GM10248 (cell line): ENCODE measurements around the gene PCNX2.

Source experiments
- CTCF ChIA-PET: fragments of 300-600 bp; sonication (Branson Sonifier 250); formaldehyde crosslinking; extraction: SDS; loops from one replicate; lab custom pipeline; 2021; ENCODE audit warnings: antibody characterized with exemption; lab: Yijun Ruan, JAX
- POLR2A ChIA-PET: fragments of 350-650 bp; sonication (Branson Sonifier 250); formaldehyde crosslinking; extraction: SDS; loops from one replicate; lab custom pipeline; 2020; ENCODE audit warnings: antibody characterized with exemption; lab: Yijun Ruan, JAX
- DNase-seq: peaks from one replicate; pipeline ENCODE4 v3.0.0; 2012; ENCODE audit errors: extremely low spot score
- TF ChIP-seq, protein P1 (sequence below): IDR thresholded peaks from 2 replicates; pipeline ENCODE4 v1.5.1; 2012; ENCODE audit warnings: mild to moderate bottlenecking, low read depth; ENCODE audit errors: extremely low read depth, missing control alignments, control extremely low read depth

The PCNX2 gene

DNA sequence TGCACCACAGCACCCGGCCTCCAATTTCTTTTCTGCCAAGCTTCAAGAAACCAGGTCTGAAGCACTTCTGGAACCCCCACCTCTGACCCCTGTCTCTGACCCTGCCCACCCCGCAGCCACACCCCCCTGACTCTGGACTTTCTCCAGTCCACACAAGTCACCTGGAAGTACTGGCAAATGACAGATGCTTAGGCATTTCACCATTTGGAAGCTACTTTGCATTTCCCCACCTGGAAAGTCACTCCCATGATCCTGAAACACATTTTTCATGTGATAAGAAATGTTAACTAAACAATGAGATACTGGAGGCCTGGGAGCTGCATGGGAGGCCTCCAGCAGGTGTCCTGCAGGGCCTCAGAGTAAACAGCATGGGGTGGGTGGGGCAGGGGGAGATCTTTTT is 299.4 kb downstream of the PCNX2 start:
- TF ChIP-seq, protein P1, sequence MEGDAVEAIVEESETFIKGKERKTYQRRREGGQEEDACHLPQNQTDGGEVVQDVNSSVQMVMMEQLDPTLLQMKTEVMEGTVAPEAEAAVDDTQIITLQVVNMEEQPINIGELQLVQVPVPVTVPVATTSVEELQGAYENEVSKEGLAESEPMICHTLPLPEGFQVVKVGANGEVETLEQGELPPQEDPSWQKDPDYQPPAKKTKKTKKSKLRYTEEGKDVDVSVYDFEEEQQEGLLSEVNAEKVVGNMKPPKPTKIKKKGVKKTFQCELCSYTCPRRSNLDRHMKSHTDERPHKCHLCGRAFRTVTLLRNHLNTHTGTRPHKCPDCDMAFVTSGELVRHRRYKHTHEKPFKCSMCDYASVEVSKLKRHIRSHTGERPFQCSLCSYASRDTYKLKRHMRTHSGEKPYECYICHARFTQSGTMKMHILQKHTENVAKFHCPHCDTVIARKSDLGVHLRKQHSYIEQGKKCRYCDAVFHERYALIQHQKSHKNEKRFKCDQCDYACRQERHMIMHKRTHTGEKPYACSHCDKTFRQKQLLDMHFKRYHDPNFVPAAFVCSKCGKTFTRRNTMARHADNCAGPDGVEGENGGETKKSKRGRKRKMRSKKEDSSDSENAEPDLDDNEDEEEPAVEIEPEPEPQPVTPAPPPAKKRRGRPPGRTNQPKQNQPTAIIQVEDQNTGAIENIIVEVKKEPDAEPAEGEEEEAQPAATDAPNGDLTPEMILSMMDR: no peak
- ChIA-PET CTCF (interaction anchor here (1.0 to 1.2 kb wide), 2 partner anchors 16 to 17 kb away, joined by 3 to 4 read pairs; no protein-coding TSS in a partner anchor), POLR2A (no interaction called here)
- DNase-seq: no peak

DNA sequence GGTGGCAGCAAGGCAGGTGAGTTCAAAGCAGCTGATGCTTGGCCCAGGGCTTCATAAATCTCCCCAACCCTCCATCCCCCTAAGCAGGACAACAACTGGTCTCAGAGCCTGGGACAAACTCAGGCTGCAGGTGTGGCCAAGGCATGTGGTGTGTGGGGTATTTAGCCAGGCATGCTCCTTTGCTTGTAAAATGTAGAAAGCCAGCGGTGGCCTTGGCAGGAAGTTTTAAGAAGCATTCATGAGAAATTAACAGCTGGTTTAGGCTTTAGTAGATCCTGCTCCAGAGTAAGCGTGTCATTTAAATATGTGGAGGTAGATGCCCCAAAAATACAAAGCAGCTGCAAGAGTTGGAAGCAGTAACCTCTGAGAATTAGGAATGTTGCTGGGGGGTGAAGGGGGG is 300.3 kb downstream of the PCNX2 start:
- TF ChIP-seq, protein P1: no peak
- ChIA-PET CTCF (interaction anchor here (1.0 kb wide), 1 partner anchor 15 kb away, joined by 3 read pairs; no protein-coding TSS in a partner anchor), POLR2A (no interaction called here)
- DNase-seq: no peak

DNA sequence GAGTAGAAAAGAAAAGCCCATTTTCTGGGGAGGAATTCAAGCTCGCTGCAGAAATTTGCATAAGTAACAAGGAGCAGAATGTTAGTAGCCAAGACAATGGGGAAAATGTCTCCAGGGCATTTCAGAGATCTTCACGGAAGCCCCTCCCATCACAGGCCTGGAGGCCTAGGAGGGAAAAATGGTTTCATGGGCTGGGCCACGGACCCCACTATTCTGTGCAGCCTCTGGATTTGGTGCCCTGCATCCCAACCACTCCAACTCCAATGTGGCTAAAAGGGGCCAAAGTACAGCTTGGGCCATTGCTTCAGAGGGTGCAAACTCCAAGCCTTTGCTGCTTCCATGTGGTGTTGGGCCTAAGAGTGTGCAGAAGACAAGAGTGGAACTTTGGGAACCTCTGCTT is 302.0 kb downstream of the PCNX2 start:
- ChIA-PET CTCF (no interaction called here), POLR2A (no interaction called here)
- DNase-seq: no peak
- TF ChIP-seq, protein P1: no peak

DNA sequence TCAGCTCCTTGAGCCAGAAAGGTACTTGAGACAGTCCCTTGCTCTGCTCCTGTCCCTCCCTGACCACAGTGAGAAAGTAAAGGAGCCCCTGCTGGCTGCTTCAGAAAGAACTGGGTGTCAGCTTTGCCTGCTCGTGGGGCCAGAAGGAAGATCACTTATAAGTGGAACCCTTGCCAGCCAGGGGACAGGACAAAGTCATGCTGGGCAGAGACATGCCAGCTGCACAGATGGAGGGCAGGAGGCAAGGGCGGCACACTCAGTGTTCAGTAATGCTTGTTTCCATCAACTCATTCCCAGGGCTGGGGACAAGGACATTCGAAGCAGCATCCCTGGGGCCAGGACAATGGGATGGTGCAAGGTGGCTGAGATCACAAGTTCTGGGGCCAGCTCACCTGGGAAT is 303.3 kb downstream of the PCNX2 start:
- ChIA-PET POLR2A (no interaction called here), CTCF (interaction anchor here (1.1 to 2.8 kb wide), 3 partner anchors 8 to 24 kb away, joined by 3 to 11 read pairs (median 5); no protein-coding TSS in a partner anchor)
- DNase-seq: no peak
- TF ChIP-seq, protein P1: no peak

DNA sequence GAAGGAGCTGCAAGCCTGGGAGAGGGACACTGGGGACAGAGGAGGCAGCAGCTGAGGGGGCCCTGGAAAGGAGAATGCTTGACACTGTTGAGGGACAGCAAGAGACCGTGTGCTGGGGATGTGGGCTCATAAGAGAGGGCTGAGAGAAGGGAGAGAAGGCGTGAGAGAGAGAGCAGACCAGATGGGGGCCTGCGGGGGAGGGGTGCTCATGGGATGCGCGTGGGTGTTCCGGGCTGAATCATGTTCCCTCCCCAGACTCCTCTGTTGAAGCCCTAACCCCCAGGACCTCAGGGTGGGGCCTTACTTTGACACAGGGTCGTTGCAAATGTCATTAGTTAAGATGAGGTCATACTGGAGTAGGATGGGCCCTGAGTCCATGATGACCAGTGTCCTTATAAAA is 304.3 kb downstream of the PCNX2 start:
- ChIA-PET CTCF (interaction anchor here (1.1 to 2.8 kb wide), 3 partner anchors 9 to 50 kb away, joined by 3 to 11 read pairs (median 4); no protein-coding TSS in a partner anchor), POLR2A (no interaction called here)
- DNase-seq: no peak
- TF ChIP-seq, protein P1: no peak

DNA sequence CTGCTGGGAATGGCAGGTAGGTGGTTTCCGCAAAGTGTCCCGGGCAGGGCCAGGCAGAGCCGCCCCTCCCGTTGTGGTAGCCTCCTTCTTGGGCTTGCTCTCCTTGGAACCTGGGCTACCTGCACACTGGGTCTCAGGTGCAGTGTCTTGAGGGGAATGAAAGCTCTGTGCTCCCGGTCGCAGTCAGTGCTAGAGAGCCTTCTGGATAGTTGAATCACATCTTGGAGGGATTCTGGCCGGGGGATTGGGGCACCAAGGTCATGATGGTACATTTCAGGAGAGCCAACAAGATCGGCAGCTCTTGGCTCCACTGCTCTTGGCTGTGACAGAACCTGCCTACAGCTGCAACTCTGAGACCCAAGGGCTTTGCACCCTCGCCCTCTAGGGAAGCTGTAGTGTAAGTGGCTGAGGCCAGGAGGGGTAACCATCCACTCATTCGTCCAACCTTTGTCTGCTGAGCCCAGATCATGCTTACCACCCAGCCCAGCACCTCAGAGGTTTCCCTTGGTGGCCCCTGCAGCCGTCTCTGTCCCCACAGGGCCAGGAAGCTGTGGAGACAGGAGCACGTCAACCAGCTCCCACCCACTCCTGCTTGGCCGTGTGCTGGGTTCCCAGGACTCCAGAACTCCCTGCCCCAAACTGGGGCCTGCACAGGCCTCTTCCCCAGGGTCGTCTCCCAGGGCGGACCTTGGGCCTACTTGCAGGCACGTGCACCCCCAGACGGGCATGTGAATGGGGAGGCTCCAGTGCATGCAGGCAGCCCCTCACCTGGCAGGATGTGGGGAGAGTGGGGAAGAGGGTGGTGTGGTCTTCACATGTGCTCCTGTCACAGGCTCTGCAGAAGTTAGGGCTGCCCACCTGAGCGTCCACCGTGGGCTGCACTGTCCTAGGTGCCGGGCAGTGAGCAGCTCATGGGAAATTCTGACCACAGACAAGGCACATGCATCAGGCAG is 305.1 kb downstream of the PCNX2 start:
- POLR2A ChIA-PET: no interaction called here
- CTCF ChIA-PET: interaction anchor here (1.3 to 2.8 kb wide), 2 partner anchors 10 to 50 kb away, joined by 4 to 11 read pairs; no protein-coding TSS in a partner anchor
- no peak for DNase-seq
- TF ChIP-seq, protein P1: no peak
